Measurements from ENCODE around the gene TINCR.

The TINCR gene

DNA sequence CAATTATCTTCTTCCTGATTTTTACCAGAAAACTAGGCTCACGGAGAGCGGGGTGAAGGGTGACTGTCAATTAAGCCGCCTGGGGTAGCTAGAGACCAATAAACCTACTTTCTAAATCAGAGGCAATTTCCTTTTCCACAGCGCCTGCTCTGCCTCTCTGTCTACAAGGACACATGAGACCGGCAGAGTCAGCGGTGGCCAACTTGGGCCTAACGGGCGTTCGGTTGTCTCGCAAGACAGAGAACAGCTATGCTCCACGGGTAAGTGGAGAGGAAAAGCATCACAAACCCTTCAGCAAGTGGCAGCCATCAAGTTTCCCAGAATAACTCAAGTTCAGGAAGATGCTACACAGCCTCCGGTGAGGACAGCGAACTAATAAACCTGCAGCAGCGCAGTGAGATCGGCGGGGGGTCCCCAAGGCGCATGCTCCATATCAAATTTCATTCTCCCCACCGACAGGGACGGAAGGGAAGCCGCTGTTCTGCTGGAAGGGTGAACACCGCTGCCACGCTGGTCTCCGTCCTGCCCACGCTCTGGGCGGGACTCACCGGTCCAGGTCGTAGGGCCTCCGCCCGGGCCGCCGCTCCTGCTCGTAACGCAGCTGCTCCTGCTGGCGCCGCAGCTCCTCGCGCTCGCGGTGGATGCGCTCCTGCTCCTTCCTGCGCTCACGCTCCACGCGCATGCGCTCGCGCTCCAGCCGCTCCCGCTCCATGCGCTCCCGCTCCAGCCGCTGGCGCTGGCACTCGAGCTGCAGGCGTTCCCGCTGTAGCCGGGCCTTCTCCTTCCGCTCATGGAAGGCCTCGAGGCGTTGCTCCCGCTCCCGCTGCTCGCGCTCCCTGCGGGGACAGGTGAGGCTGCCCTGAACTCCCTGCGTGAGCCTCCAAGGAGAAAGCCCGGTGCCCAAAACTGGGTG lies 25.8 kb upstream of the TINCR start:
- TF ChIP-seq, protein P1, sequence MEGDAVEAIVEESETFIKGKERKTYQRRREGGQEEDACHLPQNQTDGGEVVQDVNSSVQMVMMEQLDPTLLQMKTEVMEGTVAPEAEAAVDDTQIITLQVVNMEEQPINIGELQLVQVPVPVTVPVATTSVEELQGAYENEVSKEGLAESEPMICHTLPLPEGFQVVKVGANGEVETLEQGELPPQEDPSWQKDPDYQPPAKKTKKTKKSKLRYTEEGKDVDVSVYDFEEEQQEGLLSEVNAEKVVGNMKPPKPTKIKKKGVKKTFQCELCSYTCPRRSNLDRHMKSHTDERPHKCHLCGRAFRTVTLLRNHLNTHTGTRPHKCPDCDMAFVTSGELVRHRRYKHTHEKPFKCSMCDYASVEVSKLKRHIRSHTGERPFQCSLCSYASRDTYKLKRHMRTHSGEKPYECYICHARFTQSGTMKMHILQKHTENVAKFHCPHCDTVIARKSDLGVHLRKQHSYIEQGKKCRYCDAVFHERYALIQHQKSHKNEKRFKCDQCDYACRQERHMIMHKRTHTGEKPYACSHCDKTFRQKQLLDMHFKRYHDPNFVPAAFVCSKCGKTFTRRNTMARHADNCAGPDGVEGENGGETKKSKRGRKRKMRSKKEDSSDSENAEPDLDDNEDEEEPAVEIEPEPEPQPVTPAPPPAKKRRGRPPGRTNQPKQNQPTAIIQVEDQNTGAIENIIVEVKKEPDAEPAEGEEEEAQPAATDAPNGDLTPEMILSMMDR (IDR thresholded peaks at IDR 0.05): no peak
- H3K4me3 ChIP-seq (ENCODE audit: low read depth, low read length): no peak overlapping the region

DNA sequence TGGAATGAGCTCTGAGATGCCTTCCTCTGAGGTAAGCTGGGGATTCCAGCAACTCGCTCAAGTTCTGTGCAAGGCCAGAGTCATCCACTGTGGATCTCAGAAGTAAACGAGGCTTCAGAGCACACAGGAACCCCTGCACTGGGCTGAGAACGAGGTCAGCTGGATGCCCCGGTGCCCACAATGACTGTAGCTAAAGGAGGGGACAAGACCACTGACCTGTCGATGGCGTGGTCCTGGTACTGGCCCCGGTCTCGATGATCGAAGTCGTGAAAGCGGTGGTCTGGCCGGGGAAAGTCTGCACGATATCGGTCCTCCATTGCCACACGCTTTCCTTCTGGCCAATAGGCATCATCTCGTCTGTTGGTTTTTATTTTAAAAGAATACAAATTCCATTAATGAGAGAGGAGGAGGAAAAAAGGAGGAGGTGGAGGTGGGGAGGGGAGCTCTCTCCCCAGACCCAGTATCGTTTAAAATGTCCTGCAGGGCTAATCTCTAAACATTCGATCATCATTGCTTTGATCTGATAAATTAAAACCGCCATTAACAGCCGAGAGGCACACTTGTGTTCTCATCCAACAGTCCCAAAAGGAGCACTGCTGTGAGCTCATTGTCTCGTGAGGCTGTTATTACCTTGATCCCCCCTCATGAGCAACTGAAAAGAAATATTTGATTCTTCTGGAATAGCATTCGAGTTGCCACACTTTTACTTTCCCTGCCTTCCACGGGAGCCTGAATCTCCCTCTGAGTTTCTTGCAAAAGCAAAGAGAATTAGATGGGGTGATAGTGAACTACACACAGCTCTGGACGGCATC lies 25.0 kb upstream of the TINCR start:
- no peak overlapping the region for H2AFZ ChIP-seq
- TF ChIP-seq, protein P1 (IDR thresholded peaks at IDR 0.05): no peak
- no peak overlapping the region for H3K9ac ChIP-seq
- H3K9me3 ChIP-seq (ENCODE audit: control insufficient read depth, low read length): no peaks in the 10 kb centered on the region
- H3K36me3 ChIP-seq (ENCODE audit: control insufficient read depth, insufficient read depth, low read length): no peaks in the 10 kb centered on the region
- H3K4me3 ChIP-seq (ENCODE audit: low read depth, low read length): no peak overlapping the region
- no peak overlapping the region for H3K27ac ChIP-seq
- H3K79me2 ChIP-seq: peaks cover 23% of the 10 kb centered on the region
- H3K27me3 ChIP-seq (ENCODE audit: control insufficient read depth, insufficient read depth, low read length): no peaks in the 10 kb centered on the region
- H3K4me1 ChIP-seq: no peaks in the 10 kb centered on the region
- no peak overlapping the region for H3K4me2 ChIP-seq (ENCODE audit: low read length)

More for the DNA sequence above, 25.8 kb upstream of the TINCR start:
- Histone ChIP-seq H3K4me1 (no peaks in the 10 kb centered on the region), H3K9me3 (ENCODE audit: control insufficient read depth, low read length) (no peaks in the 10 kb centered on the region), H3K79me2 (peaks cover 23% of the 10 kb centered on the region), H2AFZ (no peak overlapping the region), H3K27ac (no peak overlapping the region), H3K9ac (no peak overlapping the region), H3K4me2 (ENCODE audit: low read length) (no peak overlapping the region), H3K27me3 (ENCODE audit: control insufficient read depth, insufficient read depth, low read length) (no peaks in the 10 kb centered on the region), H3K36me3 (ENCODE audit: control insufficient read depth, insufficient read depth, low read length) (no peaks in the 10 kb centered on the region)

DNA sequence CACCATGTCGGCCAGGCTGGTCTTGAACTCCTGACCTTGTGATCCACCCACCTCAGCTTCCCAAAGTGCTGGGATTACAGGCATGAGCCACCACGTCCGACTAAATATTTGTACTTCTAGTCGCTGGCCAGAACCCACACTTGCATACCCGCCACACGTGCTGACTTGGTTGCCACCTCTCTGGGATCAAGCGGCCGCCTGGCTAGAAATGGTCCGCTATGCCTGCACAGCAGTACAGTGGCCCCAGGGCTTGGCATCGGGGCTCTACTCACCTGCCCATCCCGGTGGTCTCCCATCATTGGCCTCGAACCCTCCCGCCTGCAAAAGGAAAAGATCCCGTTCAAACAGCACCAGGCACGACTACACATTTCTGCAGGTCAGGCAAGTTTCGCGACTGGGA lies 23.7 kb upstream of the TINCR start:
- H3K9me3 ChIP-seq (ENCODE audit: control insufficient read depth, low read length): no peaks in the 10 kb centered on the region
- no peak overlapping the region for H3K4me2 ChIP-seq (ENCODE audit: low read length)
- no peak overlapping the region for H2AFZ ChIP-seq
- TF ChIP-seq, protein P1 (IDR thresholded peaks at IDR 0.05): no peak
- no peak overlapping the region for H3K27ac ChIP-seq
- H3K4me1 ChIP-seq: no peaks in the 10 kb centered on the region
- peaks cover 16% of the 10 kb centered on the region for H3K79me2 ChIP-seq
- H3K4me3 ChIP-seq (ENCODE audit: low read depth, low read length): no peak overlapping the region
- no peaks in the 10 kb centered on the region for H3K36me3 ChIP-seq (ENCODE audit: control insufficient read depth, insufficient read depth, low read length)
- no peaks in the 10 kb centered on the region for H3K27me3 ChIP-seq (ENCODE audit: control insufficient read depth, insufficient read depth, low read length)
- H3K9ac ChIP-seq: no peak overlapping the region

DNA sequence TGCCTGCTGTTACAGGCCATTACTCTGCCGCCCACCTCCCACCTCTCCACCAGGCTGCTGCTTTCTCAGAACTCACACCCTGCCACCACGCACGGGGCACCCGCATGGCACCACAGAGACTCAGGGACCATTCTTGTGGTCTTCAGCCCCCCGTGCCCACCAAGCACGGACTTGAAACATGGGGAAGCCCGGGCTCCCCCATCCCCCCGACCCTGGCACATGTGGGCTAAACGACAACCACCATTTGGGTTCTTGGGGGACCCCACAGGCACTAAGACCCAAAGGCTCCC lies 23.1 kb upstream of the TINCR start:
- no peak overlapping the region for H3K27ac ChIP-seq
- no peak overlapping the region for H2AFZ ChIP-seq
- H3K4me1 ChIP-seq: peaks cover 5% of the 10 kb centered on the region
- no peak overlapping the region for H3K9ac ChIP-seq
- no peak overlapping the region for H3K4me2 ChIP-seq (ENCODE audit: low read length)
- no peaks in the 10 kb centered on the region for H3K36me3 ChIP-seq (ENCODE audit: control insufficient read depth, insufficient read depth, low read length)
- H3K9me3 ChIP-seq (ENCODE audit: control insufficient read depth, low read length): no peaks in the 10 kb centered on the region
- H3K79me2 ChIP-seq: peaks cover 15% of the 10 kb centered on the region
- H3K4me3 ChIP-seq (ENCODE audit: low read depth, low read length): no peak overlapping the region
- TF ChIP-seq, protein P1 (IDR thresholded peaks at IDR 0.05): no peak
- H3K27me3 ChIP-seq (ENCODE audit: control insufficient read depth, insufficient read depth, low read length): no peaks in the 10 kb centered on the region

All from parathyroid adenoma (tissue), 2 donors.